SH-SY5Y (cell line): ENCODE results near the gene CCNL2.

Source experiments
- GATA2 ChIP-seq: IDR thresholded peaks from 2 replicates; pipeline ENCODE4 v1.6.1; 2011; ENCODE audit warnings: mild to moderate bottlenecking, low read depth, low read length
- GATA3 ChIP-seq: IDR thresholded peaks from 2 replicates; pipeline ENCODE4 v1.6.1; 2011; ENCODE audit warnings: low read depth, mild to moderate bottlenecking, low read length, moderate library complexity

DNA sequence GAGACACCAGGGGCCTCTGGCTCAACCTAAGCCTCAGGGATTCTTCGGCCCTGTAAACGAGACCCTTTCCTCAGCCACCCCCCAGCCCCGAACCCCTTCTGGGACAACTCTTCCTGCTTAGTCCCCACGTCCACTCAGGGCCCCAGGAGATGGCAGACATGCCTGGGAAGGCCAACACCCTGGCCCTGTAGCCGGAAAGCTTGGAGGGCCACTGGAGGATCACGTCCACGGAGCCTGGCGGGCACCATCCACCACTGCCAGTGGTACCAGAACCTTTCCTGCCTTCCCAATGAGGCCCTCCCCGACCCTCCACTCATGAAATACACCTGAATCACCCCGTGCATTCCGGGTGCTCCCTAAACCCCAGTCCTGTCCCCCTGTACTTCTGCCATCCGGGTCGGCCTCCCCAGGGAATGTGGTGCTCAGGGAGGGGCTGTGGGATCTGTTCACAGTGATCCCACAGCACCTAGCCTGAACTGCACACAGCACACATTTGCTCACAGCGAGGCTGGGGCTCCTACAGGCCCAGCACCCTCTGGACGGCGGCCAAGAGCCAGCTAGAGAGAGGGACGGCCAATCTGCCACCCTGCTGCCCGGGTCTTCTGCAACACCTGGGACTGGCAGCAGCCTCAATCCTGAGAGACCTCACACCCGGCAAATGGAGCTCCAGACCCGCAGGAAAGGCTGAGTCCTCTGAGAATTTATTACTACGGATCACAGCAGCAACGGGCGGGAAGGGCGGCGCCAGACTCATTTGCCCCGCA lies 25.9 kb downstream of the CCNL2 start:
- no peak for TF ChIP-seq GATA2
- no peak for TF ChIP-seq GATA3
